NCI-H1048 (cell line): Measurements from ENCODE around the gene ADAM22.

Source experiments
- DNase-seq: peaks from one replicate; lab custom pipeline; 2025; lab: John Stamatoyannopoulos, UW

ADAM22 gene

DNA sequence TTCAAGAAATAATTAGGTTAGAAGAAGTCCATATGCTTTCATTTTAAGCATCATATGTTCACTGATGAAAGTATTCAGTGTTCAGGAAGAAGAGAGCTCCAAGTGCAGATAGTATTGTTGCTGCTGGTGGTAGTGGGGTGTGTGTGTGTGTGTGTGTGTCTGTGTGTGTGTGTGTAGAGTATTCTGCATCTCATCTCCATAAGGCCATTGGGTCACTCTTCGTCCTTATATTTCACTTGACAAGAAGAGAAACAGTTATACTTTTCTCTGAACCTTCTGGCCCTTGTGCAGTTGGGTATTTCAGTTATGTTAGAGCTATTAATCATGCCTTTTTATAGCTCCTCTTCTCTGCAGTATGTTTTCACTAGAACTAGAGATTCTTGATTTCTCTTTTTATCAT, 26.2 kb downstream of the ADAM22 start:
- DNase-seq: no peak

DNA sequence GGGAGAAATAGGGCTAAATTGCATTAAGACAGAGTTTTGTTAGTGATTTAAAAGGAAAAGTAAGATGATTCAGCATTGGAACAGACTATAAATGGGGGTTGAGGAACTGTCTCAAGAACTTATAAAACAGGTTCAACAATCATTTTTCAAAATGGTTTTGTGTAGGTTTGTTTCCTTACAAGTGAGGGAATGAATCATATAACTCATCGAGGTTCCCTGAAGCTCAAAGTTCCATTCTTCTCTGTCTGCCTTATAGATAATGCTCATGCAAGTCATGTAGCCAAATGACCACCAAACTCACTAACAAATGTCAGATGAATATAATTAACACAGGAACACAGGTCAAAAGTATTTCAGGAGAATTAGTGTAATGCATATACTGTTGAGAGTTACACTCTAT, 27.7 kb downstream of the ADAM22 start:
- DNase-seq: no peak

DNA sequence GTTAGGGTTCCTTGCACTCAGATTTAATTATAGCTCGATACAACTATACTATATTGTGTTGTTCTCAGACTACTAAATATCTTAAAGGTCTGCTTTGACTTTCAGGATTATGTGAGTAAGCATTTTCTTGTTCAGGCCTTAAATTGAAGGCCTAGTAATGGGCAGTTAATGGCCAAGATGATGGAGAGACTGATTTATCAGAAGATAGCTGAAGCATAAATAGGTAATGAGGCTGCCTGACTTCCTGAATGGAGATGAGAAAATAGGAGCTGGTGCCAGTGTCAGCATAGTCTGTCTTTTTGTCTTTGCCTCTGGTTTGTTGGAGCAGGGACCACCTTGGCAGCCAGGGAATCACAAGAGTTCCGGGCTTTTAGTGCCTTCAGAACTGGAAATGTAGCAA, 32.2 kb downstream of the ADAM22 start:
- no peak for DNase-seq

DNA sequence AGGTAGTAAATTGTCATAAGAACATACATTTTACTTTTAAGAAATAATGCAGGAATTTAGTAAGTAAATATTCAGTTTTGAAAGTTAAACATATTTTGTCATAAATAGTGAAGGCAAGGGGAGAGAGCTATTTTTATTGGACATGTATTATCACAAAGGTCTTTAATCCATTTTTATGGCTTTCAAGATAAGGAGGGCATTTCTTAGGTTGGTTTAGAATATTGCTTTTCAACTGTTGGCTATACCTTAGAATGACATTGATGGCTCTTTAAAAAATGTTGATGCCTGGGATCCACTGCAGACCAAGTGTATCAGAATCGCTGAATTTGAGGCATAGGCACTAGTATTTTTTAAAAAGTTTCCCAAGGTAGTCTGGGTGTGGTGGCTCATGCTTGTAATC, 34.0 kb downstream of the ADAM22 start:
- no peak for DNase-seq

DNA sequence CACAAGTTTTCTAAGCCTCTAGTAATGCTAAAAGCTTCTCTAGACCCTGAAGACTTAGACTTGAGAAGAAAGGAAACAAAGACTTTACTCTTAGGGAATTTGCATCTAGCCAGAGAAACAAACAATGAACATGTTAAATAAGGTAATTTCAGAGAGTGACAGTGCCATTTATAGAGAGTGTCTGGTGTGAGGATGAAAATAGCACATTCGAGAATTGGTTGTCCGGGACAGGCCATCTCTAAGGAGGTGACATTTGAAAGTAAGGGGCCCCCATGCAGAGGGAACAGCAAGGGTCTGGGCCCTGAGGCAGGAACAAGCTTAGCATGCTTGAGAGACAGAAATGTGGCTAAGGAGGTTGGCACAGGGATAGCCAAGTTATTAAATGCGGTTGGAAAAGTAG, 48.1 kb downstream of the ADAM22 start:
- no peak for DNase-seq

DNA sequence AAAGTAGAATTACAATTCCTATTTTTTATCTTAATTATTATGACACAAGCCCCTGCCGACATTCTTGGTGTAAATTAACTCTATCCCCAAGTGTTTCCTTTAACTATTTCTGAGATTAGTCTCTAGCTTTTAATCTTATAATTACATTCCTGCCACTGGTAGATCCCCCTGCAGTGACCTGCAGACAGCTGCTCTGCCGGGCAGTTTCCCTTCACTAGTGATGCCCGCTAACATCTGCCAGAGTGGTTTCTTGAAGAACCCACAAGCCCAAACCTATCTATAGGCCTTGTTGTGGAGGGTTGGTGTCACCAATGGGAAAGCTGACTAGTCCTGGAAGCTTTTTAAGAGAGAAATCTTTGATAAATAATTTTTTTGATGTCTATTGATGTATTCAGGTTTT, 50.0 kb downstream of the ADAM22 start:
- no peak for DNase-seq

DNA sequence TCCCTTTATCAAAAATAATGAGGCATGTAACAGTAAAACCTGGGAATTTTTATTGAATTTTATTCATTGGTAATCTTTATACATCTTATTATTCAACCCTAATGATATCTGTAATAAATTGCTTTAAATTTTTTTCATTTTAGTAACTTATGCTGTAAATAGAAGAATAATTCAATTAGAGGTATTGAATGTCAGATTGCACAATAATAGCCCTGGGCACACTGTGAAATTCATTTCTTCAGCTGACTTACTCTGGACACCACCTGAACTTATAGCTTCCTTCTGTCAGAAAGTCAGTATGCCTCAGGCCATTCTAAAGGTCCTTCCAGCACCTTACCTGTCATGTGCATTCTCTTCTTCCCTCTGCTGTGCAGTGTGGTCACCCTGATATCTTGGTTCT, 59.2 kb downstream of the ADAM22 start:
- DNase-seq: no peak

DNA sequence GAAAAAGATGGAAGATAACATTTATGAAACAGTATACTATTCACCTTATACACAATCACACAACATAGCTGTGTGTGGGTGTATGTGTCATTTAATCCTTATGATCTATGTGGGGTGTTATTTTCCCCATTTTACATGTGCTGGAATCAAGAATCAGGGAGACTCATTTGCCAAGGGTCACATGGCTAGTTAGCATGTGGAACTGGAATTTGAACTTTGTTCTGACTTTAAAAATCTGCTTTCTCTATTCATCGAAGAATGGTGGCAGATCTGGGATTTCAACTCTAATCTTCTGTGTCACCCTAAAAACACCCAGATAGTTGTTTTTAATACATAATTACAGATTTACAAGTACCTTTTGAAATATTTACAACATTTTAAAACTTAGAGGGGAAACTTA, 65.2 kb downstream of the ADAM22 start:
- DNase-seq: no peak

DNA sequence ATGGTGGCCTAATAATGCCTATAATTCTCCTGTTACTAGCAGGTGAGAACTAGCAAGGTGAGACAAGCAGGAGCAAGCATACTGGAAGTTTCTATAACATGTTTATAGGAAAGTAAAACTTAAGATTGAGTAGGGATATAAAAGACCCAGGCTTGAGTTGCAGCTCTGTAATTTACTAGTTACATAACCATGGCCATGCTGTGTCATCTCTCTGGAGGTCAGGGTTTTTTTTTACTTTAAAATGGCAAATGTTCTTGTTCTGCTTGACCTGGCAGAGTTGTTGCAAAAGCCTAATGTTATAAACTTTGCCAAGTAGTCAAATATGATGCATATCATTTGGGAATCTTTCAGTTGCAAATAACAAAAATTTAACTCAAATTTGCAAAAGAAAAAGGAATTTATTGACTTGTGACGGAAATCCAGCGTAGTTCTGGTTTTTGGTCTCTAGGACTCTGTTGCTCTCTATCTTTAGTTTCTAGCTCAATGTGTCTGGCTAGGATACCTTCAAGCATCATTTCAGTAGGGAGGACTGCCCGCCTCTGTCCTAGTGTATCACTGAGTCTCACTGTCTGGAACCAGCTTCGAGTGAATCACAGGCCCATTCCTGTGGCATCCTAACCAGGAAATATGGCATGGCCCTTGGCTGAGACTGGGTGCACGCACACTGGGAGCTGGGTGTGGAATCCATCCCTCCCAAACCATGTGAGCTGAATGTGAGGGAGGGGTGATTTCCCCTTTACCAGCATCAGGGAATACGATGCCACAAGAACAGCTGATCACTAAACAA, 67.9 kb downstream of the ADAM22 start:
- no peak for DNase-seq

DNA sequence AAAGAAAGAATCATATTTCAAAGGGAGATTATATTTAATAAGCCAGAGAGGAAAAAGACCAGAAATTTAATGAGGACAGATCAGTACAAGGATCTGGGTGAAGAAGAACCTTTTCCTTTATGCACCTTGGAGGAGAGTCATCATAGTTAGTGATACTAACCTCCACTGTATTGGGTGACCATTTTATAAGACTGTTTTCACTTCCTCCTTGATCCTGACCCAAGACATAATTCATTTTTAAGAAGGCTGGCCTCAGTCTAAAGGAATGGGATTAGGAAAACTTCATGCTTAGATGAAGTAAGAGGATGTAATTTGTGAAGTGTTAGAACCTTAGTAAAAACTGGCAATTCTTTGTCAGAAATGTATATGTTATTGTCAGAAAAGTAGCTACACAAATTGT, 68.6 kb downstream of the ADAM22 start:
- DNase-seq: no peak

DNA sequence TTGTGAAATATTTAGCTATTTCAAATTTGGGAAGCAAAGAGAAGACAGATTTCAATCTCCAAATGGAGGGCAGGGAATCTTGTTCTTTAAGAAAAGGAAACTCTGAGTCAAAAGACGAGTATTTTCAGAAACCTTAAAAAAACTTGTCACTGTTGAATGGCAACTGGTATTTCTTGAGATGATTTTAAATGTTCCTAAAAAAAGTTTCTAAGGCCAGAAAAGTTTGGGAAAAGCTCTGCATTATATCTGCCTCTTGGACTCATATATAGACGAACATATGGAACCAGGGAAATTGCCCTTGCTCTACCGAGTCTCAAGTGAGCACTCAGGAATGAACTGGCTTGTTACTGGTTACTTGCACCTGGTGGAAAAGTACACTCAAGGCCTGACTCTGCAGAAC, 69.5 kb downstream of the ADAM22 start:
- no peak for DNase-seq

DNA sequence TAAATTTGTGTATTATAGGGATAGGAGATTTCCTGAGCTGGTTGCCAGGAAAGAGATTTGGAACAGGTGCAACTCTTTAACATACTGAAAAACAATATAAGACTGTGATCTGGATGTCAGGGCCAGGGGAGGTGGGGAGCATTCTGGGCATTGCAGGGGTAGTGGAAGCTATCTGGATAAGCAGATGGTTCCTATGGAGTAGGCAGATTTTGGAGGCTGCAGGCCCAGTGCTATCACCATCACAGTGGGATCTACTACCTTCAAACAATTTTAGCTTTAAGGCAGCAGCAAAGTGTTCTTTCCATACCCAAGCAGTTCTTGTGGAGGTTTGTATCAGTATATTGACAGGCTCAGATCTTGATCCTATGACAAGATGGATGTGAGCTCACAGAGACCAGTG, 71.1 kb downstream of the ADAM22 start:
- DNase-seq: no peak

DNA sequence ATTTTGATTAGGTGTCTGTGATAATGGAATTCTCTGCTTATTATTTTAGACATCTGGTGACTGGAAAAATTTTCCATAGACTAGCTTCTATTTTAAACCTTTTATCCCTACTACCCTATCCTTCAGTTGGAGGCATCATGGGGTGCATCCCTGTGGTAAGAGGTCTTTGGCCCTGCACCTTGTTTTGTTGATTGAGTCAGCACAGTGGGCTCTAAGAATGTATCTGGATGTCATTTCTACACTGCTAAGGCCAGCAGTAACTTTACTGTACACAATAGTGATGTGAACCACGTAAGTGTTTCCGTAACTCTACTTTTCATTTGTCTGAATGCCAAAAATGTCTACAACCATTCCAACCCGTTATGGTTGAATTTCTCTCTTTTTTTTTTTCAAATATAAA, 75.6 kb downstream of the ADAM22 start:
- no peak for DNase-seq

DNA sequence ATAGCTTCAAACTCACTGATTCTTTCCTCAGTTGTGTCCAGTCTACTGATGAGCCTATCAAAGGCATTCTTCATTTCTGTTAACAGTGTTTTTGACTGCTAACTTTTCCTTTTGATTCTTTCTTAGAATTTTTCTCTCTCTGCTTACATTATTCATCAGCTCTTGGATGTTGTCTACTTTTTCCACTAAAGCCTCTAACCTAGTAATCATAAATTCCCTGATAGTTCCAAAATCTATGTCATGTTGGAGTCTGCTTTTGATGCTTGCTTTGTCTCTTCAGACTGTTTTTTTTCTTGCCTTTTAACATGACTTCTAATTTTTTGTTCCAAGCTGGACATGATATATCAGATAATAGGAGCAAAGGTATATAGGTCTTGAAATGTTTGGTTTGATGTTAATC, 78.0 kb downstream of the ADAM22 start:
- DNase-seq: no peak

DNA sequence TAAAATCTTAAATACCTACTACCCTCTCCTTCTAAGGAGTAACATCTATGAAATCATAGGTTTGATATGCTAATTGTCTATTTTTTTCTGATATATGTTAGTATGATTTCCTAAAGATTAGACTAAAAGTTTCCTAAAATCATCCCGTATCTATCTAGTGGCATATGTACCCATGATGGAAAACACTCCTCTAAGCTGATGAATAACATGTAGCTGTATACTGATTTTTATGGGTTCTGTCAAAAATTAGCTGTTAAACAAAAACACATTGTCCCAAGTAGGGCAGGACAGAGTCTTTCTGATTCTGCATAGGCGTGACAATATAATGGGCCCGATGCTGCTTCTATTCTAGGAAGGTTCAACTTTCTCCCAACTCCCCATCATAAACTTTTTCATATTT, 79.9 kb downstream of the ADAM22 start:
- no peak for DNase-seq

DNA sequence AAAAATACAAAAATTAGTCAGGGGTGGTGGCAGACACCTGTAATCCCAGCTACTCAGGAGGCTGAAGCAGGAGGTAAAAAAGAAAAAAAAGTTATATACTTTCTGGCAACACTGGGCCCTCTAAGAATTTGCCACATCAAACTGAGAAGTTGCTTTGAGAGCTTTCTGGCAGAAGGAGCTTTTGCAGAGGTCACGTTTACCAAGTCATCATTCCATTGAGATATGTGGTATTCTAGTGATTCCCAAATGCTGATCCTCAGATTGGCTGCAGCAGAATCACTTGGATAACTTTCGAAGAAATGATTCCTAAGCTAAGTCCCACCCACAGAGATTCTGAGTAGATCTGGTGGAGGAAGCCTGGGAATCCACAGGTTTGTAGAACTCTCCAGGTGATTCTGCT, 80.5 kb downstream of the ADAM22 start:
- DNase-seq: no peak

DNA sequence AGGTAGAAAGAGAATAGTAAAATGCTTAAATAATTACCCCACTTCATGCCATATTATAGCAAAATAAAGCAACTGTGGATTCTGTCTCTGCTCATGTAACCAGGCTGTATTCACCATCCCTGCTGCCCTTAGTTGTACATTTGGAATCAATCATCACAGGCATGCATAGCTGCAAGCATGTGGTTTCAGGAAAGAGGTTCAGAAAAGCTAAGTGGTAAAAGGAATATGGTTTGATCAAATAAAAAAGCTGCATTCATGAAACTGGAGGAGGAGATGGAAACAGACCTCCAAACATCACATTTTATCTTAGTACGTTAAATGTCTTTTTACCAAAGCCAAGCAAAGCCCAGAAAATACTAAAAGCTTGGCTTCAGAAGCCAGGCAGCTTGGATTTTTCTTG, 81.3 kb downstream of the ADAM22 start:
- no peak for DNase-seq

DNA sequence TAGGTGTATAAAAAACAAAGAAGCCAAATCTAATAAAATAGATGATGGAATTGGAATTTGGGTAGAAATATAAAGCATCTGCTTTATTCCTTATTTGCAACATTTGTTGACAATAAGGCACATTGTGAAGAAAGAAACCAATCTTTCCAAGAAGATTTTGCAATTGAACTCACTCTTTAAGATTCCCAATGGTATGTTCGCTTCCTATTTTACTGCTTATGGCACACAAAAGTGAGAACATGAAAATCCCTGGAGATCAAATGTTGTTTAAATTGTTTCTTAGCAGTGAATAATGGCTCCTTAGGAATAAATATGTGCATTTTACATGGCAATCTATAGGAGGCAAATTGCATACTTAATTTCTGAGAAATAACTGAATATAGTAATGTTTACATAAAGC, 84.5 kb downstream of the ADAM22 start:
- DNase-seq: no peak

DNA sequence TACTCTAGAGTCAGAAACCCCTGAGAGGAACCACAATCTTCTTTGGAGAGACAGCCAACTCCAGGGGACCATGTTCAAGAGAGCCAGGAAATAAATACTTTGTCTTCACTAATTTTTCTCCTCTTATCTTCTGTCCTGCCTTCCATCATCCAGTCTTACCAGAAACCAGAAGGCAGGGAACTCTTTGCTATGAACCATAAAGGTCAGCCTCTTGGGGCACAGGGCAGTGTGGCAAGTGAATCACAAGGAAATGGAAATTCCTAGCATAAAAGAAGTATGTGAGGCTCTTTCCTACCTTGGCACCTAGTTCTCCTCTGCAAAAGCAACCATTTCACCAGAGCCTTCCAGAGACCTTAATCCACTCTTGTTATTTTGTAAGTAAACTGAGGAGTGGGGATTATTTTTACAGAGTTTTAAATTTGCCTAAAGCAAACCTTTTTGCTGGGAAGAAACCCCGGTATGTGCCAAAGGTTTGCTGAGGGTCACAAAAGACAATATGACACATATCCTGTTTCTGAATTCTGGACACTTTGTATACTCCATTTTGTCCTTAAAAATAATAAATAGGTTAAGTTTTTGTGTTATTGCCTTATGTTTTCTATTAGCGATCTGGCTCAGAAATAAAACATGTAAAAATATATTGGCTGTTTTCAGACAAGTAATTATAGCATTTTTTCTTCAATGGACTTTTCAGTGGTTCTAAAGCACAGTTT, 87.1 kb downstream of the ADAM22 start:
- DNase-seq: no peak

DNA sequence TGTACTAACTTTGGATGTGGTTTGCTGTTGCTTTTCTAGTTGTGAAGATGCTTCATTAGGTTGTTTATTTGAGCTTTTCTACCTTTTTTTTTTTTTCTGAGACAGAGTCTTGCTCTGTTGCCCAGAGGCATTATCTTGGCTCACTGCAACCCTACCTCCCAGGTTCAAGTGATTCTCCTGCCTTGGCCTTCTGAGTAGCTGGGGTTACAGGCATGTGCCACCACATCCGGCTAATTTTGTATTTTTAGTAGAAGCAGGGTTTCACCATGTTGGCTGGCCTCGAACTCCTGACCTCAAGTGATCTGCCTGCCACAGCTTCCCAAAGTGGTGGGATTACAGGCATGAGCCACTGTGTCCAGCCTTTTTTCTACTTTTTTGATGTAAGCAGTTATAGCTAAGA, 93.7 kb downstream of the ADAM22 start:
- no peak for DNase-seq

DNA sequence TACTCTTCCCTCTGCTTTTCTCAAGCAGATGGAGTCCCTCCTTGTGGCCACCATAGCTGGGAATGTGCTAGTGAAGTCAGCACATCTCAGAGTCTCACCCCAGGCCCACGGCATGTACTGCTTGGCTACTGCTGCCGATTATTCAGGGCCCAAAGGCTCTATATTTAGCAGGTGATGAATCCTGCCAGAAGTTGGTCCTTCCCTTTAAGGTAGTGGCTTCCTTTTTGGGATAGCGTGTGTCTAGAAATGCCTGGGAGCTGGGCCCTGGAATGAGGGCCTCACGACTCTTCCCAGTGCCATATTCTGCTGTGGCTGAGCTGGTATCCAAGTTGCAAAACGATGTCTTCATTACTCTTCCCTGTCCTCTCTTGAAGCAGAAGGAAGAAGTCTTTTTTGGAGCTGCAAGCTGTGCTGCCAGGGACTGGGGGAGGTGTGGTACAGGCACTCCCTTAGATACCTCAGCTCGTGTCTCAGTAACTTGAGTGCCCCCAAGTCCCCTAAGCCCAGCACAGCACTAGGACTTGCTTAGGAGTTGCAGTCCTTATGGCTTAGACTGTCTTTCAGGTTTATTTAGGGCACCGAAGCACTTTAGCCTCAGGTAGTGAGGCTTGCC, 100.1 kb downstream of the ADAM22 start:
- DNase-seq: no peak

DNA sequence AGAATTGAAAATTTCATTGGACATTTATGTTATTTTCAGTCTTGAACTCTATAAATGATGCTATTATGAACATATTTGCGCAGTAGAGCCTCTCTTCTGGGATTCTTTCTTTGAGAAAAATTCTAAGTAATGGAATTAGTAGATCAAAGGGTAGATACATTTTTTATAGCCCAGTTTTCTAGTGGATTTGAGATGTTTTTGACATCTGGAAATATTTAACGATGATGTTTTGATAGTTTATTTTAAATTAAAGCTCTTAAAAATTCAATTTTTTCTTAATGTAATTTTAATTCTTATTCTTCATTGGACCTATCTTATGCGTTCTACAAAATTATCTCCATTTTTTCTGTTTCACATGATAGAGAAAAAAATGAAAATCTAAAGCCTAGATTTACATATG, 103.0 kb downstream of the ADAM22 start:
- DNase-seq: no peak

DNA sequence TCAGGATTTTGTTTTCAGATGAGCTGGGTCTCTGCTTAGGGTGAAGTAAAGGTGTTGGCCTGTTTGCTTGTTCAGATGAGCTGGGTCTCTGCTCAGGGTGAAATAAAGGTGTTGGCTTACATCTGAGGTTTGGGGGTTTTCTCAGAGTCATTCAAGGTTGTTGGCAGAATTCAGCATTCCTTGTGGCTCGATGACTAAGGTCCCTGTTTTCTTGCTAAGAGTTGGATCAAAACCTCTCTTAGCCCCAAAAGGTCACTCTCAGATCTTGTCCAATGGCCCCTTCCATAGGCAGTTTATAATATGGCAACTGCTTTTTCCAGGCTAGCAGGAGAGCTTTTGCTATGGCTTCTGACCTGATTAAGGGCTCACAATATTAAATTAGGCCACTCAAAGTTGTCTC, 106.6 kb downstream of the ADAM22 start:
- no peak for DNase-seq

DNA sequence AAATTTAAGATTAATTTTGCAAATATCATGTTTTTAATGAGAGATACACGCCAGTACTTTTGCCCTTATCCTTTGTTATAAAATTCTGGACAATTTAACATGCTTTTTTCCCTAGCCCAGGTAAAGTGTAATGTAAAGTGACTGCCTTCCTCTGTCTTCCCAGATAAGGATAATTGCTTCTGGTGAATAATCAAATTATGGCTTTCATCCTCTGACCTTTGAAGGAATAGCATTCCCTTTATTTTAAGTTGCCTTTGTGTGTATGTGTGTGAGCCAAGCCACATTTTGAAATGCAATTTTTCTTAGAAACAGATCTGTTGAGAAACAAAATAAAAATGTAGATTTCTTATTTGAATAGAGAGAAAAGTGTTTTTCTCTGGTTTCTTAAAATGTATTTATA, 107.5 kb downstream of the ADAM22 start:
- no peak for DNase-seq
